ENCODE results near the gene XNDC1N.

XNDC1N gene

DNA sequence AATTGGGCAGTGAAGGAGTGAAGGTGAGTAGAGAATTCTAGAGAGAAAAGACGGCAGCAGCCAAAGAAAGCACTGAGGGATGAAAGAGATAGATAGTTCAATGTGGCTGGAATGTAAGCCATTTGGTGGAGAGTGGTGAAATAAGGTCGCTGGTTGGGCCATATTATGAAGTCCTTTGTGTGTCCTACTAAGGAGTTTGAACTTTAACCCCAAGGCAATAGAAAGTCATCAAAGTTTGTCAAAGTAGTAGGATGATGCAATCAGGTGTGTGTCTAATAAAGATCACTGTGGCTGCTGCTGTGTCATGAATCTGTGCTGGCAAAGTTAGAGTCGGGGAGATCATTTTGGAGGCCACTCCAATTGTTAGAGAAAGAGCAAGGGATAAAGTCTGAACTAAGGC, 19.1 kb upstream of the XNDC1N start:
- H3K4me3 ChIP-seq (ENCODE audit: low read depth, low read length) = no peak overlapping the region
- TF ChIP-seq, protein P1, sequence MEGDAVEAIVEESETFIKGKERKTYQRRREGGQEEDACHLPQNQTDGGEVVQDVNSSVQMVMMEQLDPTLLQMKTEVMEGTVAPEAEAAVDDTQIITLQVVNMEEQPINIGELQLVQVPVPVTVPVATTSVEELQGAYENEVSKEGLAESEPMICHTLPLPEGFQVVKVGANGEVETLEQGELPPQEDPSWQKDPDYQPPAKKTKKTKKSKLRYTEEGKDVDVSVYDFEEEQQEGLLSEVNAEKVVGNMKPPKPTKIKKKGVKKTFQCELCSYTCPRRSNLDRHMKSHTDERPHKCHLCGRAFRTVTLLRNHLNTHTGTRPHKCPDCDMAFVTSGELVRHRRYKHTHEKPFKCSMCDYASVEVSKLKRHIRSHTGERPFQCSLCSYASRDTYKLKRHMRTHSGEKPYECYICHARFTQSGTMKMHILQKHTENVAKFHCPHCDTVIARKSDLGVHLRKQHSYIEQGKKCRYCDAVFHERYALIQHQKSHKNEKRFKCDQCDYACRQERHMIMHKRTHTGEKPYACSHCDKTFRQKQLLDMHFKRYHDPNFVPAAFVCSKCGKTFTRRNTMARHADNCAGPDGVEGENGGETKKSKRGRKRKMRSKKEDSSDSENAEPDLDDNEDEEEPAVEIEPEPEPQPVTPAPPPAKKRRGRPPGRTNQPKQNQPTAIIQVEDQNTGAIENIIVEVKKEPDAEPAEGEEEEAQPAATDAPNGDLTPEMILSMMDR (conservative IDR thresholded peaks at IDR 0.05; ENCODE audit: low read depth, low read length) = no peak
- no peak for DNase-seq (ENCODE audit: low read depth)

DNA sequence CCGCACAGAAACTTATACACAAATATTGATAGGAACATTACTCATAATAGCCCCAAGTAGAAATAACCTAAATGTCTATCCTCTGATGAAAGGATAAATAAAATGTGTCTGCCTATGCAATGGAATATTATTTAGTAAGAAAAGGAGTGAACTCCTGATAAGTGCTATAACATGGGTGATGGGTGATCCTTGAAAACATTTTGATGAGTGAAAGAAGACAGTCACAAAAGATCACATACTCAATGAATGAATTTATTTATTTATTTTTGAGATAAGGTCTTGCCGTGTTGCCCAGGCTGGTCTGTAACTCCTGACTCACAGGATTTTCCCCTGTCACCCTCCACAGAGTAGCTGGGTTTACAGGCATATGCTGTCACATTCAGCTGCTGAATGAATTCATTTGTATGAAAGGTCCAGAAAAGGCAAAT, 17.8 kb upstream of the XNDC1N start:
- DNase-seq (ENCODE audit: low read depth) = peak; percentile 61
- no peak overlapping the region for H3K4me3 ChIP-seq (ENCODE audit: low read depth, low read length)
- TF ChIP-seq, protein P1 (conservative IDR thresholded peaks at IDR 0.05; ENCODE audit: low read depth, low read length) = no peak

DNA sequence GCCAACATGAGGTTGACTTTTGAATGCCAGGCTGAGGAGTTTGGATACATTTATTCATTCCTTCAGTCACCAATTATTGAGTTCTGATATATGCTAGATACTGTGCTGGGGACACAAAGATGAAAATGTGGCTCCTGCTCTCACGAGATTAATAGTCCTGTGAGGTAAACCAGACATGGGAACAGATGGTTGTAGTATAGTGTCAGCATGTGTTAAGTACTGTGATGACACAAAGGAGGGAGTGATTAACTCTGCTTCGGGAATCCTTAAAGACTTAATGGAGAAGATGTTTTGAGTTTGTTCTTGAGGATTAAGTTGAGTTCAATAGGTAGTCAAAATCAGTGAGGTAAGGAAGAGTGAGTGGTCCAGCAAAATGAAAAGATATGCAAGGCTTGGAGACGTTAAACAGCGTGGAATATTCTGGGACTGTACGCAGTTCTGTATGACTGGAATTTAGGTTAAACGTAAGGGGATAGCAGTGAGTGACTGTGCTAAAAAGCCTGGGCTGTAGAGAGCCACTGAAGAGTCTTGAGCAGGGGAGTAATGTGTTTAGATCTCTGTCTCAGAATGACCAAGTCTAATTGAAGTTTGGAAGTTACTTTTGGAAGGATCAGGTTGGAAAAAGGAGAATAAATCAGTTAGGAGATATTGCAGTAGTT, 12.3 kb upstream of the XNDC1N start:
- TF ChIP-seq, protein P1 (conservative IDR thresholded peaks at IDR 0.05; ENCODE audit: low read depth, low read length) = no peak
- no peak overlapping the region for H3K4me3 ChIP-seq (ENCODE audit: low read depth, low read length)
- DNase-seq (ENCODE audit: low read depth) = no peak

DNA sequence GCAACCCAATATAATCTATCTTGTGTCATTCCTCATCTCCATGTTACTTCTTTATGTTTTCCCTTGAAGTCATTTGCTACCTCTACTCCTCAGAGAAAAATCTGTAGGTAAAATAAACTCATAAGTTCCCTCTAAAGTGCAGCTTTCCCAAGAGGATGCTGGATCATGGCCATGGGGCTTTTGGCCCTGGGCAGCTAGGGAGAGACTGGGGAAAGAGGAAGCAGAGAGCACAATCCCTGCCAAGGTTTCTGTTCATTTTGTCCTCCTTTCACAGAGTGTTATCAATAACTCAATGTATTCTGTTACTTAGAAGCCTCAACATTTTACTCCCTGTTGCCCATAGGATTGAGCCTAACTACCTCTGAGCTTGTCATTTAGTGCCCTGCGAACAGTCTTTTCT, 9.4 kb upstream of the XNDC1N start:
- H3K4me3 ChIP-seq (ENCODE audit: low read depth, low read length) = no peak overlapping the region
- TF ChIP-seq, protein P1 (conservative IDR thresholded peaks at IDR 0.05; ENCODE audit: low read depth, low read length) = no peak
- no peak for DNase-seq (ENCODE audit: low read depth)

DNA sequence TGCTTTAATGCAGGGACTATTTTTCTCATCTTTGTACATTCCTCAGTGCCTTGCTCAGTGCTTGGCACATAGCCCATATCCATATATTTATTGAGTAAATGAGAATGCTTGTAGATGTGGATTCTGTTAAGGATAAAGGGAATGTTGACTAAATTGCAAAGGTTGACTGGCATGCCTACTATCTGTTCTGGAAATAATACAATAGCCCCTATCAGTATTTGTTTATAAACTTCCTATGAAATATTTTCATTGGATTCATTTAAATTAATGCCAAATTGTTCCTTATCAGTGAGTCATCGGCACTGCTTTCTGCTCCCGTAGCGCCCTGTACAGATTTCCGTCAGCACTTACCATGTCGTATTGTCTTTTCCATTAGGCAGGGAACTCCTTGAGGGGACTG, 8.4 kb upstream of the XNDC1N start:
- peak; percentile 69 for DNase-seq (ENCODE audit: low read depth)
- no peak overlapping the region for H3K4me3 ChIP-seq (ENCODE audit: low read depth, low read length)
- TF ChIP-seq, protein P1 (conservative IDR thresholded peaks at IDR 0.05; ENCODE audit: low read depth, low read length) = no peak

DNA sequence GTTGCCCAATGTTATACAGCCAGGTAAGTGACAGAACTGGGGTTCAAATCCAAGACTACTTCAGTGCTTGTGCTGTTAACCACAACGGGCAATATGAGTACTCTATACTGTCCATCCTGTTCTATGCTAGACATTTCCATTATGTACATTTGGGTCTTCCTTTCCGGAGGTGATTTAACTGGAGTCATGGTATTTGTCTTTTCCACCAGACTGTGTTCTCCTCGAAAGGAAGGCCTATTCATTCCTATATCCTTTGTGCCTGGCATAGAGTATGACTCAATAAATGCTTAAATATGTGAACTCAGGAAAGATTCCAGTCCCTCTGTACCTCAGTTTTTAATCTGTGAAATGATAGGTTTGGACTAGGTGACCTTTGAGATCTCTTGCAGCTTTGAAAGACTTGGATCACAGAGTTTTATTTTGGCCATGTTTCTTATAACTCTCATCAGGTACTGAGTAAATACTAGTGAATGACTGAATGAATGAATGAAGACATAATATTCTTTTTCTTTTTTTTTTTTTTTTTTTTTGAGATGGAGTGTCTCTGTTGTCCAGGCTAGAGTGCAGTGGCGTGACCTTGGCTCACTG, 7.0 kb upstream of the XNDC1N start:
- no peak overlapping the region for H3K4me3 ChIP-seq (ENCODE audit: low read depth, low read length)
- DNase-seq (ENCODE audit: low read depth) = no peak
- TF ChIP-seq, protein P1 (conservative IDR thresholded peaks at IDR 0.05; ENCODE audit: low read depth, low read length) = no peak

DNA sequence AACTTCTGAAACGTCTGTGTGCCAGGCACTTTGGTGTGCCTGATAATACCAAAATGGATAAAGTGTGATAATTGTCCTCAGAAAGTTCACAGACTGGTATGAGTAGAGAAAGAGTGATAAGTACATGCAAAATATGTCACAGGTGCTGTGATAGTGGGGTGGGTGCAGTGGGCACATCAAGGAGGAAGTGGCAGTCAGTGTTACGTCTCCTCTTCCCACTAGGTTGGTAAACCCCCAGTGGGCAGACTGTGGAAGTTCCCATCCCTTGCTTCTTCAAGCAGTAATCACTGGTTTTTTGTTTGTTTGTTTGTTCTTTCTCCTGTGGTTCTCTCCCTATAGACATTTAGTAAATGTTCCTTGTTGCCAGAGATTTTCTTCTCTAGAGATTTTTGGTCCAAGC, 5.8 kb upstream of the XNDC1N start:
- DNase-seq (ENCODE audit: low read depth) = no peak
- TF ChIP-seq, protein P1 (conservative IDR thresholded peaks at IDR 0.05; ENCODE audit: low read depth, low read length) = no peak

More for the DNA sequence above, 5.8 kb upstream of the XNDC1N start:
- no peak overlapping the region for H3K4me3 ChIP-seq (ENCODE audit: low read depth, low read length)

All from choroid plexus epithelial cell (primary cell).